Naive thymus-derived CD4-positive, alpha-beta T cell (primary cell): ENCODE results near the gene SERPINA10. TPM values are rescaled to one million over a fixed set of nuclear protein-coding genes. Genes with fewer than 3 reads are reported as not detected.
A peak's percentile ranks its signal among the peaks of the same experiment; 100 is the strongest.
"Not testable (repeated sequence)": the region's sequence is repeated elsewhere in the genome, so short reads cannot be mapped to it uniquely, and the experiment has no call there.

Source experiments
- ATAC-seq: fragments of 150-1000 bp; cut with Tn5 transposase; 2 replicates; pipeline ENCODE4 v1.10.0; 2021; ENCODE audit warnings: mild to moderate bottlenecking, moderate library complexity
- CTCF ChIA-PET: fragments of 350-600 bp; sonication (Branson Sonifier 250); formaldehyde crosslinking; loops from one replicate; lab custom pipeline; 2021; ENCODE audit warnings: antibody characterized with exemption; lab: Charles Lee
- POLR2A ChIA-PET: fragments of 350-600 bp; sonication (Branson Sonifier 250); formaldehyde crosslinking; loops from one replicate; lab custom pipeline; 2021; ENCODE audit warnings: antibody characterized with exemption, inconsistent platforms; lab: Charles Lee
- DNase-seq, 9 donors: peaks; one replicate each; pipeline versions ENCODE4 v3.0.0 to v3.0.0-alpha.2; 2020 to 2022; ENCODE audit warnings: mixed read lengths in 1 of 9
- H3K27ac ChIP-seq: one replicate; pipeline ENCODE4 v1.7.0; 2013; ENCODE audit warnings: mild to moderate bottlenecking, low read depth, low read length, moderate library complexity
- H3K27me3 ChIP-seq, 2 donors: one replicate each; pipeline ENCODE4 v1.7.0; 2013; ENCODE audit warnings: low read length in 2 of 2, mild to moderate bottlenecking in 2 of 2, moderate library complexity in 2 of 2; ENCODE audit not compliant: control insufficient read depth in 2 of 2, insufficient read depth in 2 of 2
- H3K36me3 ChIP-seq, 3 experiments: 1 replicate in 2 of 3; 2 replicates in 1 of 3; pipeline ENCODE4 v1.7.0; 2013; ENCODE audit warnings: low read length in 3 of 3, mild to moderate bottlenecking in 3 of 3, moderate library complexity in 1 of 3; ENCODE audit not compliant: insufficient read depth in 3 of 3, control insufficient read depth in 2 of 3
- H3K4me1 ChIP-seq, 2 donors: one replicate each; pipeline ENCODE4 v1.7.0; 2013; ENCODE audit warnings: low read length in 2 of 2, mild to moderate bottlenecking in 2 of 2, moderate library complexity in 1 of 2; ENCODE audit not compliant: control insufficient read depth in 2 of 2, insufficient read depth in 2 of 2
- H3K4me3 ChIP-seq: 2 replicates; pipeline ENCODE4 v1.7.0; 2013; ENCODE audit warnings: mild to moderate bottlenecking, low read length
- H3K9me3 ChIP-seq, 3 experiments: 1 replicate in 2 of 3; 2 replicates in 1 of 3; pipeline ENCODE4 v1.7.0; 2013; ENCODE audit warnings: low read length in 3 of 3; ENCODE audit not compliant: control insufficient read depth in 2 of 3
- H3K27ac Mint-ChIP-seq, 9 donors: one replicate each; pipeline ENCODE4 v1.8.0; 2020 to 2022; ENCODE audit warnings: mixed read lengths in 9 of 9, mild to moderate bottlenecking in 8 of 9, moderate library complexity in 5 of 9, inconsistent platforms in 2 of 9
- H3K27me3 Mint-ChIP-seq, 5 donors: one replicate each; pipeline ENCODE4 v1.8.0; 2021 to 2022; ENCODE audit warnings: mixed read lengths in 5 of 5, mild to moderate bottlenecking in 1 of 5
- H3K36me3 Mint-ChIP-seq, 5 donors: one replicate each; pipeline ENCODE4 v1.8.0; 2020 to 2022; ENCODE audit warnings: mixed read lengths in 5 of 5, mild to moderate bottlenecking in 3 of 5, inconsistent platforms in 1 of 5
- H3K4me1 Mint-ChIP-seq, 7 donors: one replicate each; pipeline ENCODE4 v1.8.0; 2020 to 2022; ENCODE audit warnings: mixed read lengths in 7 of 7, mild to moderate bottlenecking in 3 of 7, inconsistent platforms in 1 of 7
- H3K4me3 Mint-ChIP-seq, 10 donors: one replicate each; pipeline ENCODE4 v1.8.0; 2020 to 2022; ENCODE audit warnings: mild to moderate bottlenecking in 10 of 10, mixed read lengths in 10 of 10, moderate library complexity in 6 of 10, inconsistent platforms in 2 of 10
- H3K9me3 Mint-ChIP-seq, 11 donors: one replicate each; pipeline ENCODE4 v1.8.0; 2020 to 2022; ENCODE audit warnings: mixed read lengths in 11 of 11, mild to moderate bottlenecking in 4 of 11, inconsistent platforms in 1 of 11, moderate library complexity in 1 of 11
- intact Hi-C, 2 donors: fragments of 100-400 bp; cut with micrococcal nuclease; formaldehyde crosslinking; loops; one replicate each; pipeline ENCODE4 v1.15.1; 2023
- polyA plus RNA-seq, 2 donors: library from polyadenylated mRNA; unstranded; fragments of 300-500 nt; fragmentation: Illumina TruSeq; gene quantifications; one replicate each; pipeline ENCODE4 v1.2.3, GENCODE V29; 2021
- total RNA-seq, 6 experiments: library from RNA in 5 of 6; stranded (reverse) in 5 of 6; gene quantifications; 1 replicate in 5 of 6; 2 replicates in 1 of 6; pipeline ENCODE4 v1.2.3 and lab custom pipeline; 2021 to 2026

Gene SERPINA10
- total and polyA plus RNA-seq, 7 experiments from 2014 or later, result not detected

DNA sequence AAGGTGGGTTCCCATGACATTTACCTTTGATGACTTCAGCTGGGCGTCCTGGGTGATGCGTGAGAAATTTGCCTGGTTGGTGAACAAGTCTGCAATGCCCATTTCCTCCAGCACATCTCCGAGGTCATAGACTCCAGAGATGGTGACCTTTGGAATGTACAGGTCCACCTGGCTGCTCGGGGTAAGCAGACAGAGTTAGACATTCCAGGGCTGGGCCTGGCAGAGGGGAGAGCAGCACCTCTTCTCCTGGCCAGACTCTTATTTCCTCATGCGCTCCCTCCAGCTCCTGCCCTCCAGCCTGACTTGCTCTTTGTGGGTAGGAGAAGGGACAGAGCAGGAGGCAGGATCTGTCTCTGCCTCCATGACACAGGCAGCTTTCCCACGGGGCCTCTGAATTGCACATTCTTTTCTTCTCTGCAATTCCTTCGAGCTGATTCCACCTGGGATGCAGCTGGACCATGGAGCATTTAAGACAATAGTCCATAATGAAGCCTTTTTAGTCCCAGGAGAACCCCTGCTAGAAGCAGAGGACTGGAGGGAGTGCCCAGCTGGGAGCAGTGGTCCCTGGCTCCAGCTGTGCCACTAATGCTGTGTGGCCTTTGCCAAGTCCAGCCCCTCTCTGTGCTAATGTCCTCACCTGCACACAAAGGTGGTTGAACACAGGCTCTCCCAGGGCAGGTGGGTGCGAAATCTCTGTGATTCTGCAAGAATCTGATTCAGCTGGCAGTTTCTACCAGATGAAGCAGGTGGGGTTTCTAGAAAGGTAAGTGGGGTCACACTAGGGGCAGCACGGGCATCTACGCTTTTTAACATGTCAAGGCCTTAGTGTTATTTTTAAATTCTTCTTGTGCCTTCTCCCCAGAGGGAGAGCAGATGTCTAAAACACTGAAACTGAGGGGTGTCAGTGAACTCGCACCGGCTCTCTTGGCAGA, 13.2 kb upstream of the SERPINA10 start:
- H3K27me3 Mint-ChIP-seq, result peaks cover 0 to 48% (median 17%) of the 10 kb centered on the region in 5 donors
- Histone ChIP-seq H3K4me1 (no peaks in the 10 kb centered on the region), H3K4me3 (no peak overlapping the region), H3K27me3 (no peaks in the 10 kb centered on the region), H3K9me3 (no peaks in the 10 kb centered on the region), H3K27ac (no peak overlapping the region), H3K36me3 (no peaks in the 10 kb centered on the region)
- ChIA-PET CTCF (no interaction called here), POLR2A (no interaction called here)
- ATAC-seq, result no peak
- H3K4me3 Mint-ChIP-seq, result no peak overlapping the region
- DNase-seq, result no peak
- intact Hi-C loops, result no loop called here
- H3K4me1 Mint-ChIP-seq, result peaks cover 0 to 2% (median 0%) of the 10 kb centered on the region in 7 donors
- H3K9me3 Mint-ChIP-seq, result peaks cover 3 to 32% (median 16%) of the 10 kb centered on the region in 11 donors
- H3K27ac Mint-ChIP-seq, result no peak overlapping the region
- H3K36me3 Mint-ChIP-seq, result peaks cover 0 to 14% (median 0%) of the 10 kb centered on the region in 5 donors

DNA sequence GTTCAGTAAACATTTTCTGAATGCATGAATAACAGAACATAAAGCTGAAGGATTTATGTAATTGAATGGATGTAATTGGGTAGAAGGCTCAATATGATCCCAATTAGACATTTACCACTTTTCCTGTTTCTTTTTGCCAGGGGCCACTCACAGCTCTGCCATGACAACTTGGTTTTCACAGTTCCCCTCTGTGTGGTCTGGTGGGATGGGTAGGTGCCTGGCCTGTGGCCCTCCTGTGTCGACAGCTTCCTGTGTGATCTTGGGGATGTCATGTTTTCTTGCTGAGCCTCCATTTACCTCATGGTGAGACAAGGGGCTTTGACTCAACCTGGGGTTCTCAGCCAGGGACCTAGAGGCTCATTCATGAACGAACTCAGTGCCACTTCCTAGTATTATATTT, 12.6 kb upstream of the SERPINA10 start:
- H3K9me3 ChIP-seq, result no peaks in the 10 kb centered on the region
- Mint-ChIP-seq H3K4me1 (peaks cover 0 to 2% (median 0%) of the 10 kb centered on the region in 7 donors), H3K36me3 (peaks cover 0 to 14% (median 0%) of the 10 kb centered on the region in 5 donors), H3K9me3 (peaks cover 3 to 32% (median 16%) of the 10 kb centered on the region in 11 donors), H3K27me3 (peaks cover 0 to 45% (median 17%) of the 10 kb centered on the region in 5 donors), H3K27ac (no peak overlapping the region), H3K4me3 (no peak overlapping the region)
- intact Hi-C loops, result no loop called here
- ChIA-PET CTCF (no interaction called here), POLR2A (no interaction called here)
- H3K4me1 ChIP-seq, result no peaks in the 10 kb centered on the region
- H3K36me3 ChIP-seq, result no peaks in the 10 kb centered on the region
- H3K27ac ChIP-seq, result no peak overlapping the region
- no peaks in the 10 kb centered on the region for H3K27me3 ChIP-seq
- peak; percentile 18 for ATAC-seq
- H3K4me3 ChIP-seq, result no peak overlapping the region
- DNase-seq, result no peak

- intact Hi-C loops, result no loop called here
- DNase-seq (no peak), ATAC-seq (no peak)
- ChIA-PET POLR2A (no interaction called here), CTCF (no interaction called here)
- Histone ChIP-seq H3K4me3 (no peak overlapping the region), H3K4me1 (no peaks in the 10 kb centered on the region), H3K9me3 (no peaks in the 10 kb centered on the region), H3K36me3 (no peaks in the 10 kb centered on the region), H3K27me3 (no peaks in the 10 kb centered on the region), H3K27ac (no peak overlapping the region)
- peaks cover 3 to 31% (median 16%) of the 10 kb centered on the region in 11 donors for H3K9me3 Mint-ChIP-seq
- H3K36me3 Mint-ChIP-seq, result peaks cover 0 to 14% (median 0%) of the 10 kb centered on the region in 5 donors
- peaks cover 0 to 2% (median 0%) of the 10 kb centered on the region in 7 donors for H3K4me1 Mint-ChIP-seq
- H3K27ac Mint-ChIP-seq, result no peak overlapping the region
- peaks cover 0 to 37% (median 18%) of the 10 kb centered on the region in 5 donors for H3K27me3 Mint-ChIP-seq
- no peak overlapping the region for H3K4me3 Mint-ChIP-seq
These were observed 11.2 kb upstream of the SERPINA10 start for GRCh38 chr14:94304243-94304642.

GRCh38 chr14:94303111-94303510, 10.0 kb upstream of the SERPINA10 start:
- Mint-ChIP-seq H3K4me1 (no peaks in the 10 kb centered on the region), H3K27me3 (peaks cover 0 to 36% (median 8%) of the 10 kb centered on the region in 5 donors), H3K27ac (no peak overlapping the region), H3K9me3 (peaks cover 0 to 24% (median 11%) of the 10 kb centered on the region in 11 donors), H3K36me3 (peaks cover 0 to 8% (median 0%) of the 10 kb centered on the region in 5 donors), H3K4me3 (no peak overlapping the region)
- H3K4me3 ChIP-seq, result no peak overlapping the region
- DNase-seq (no peak), ATAC-seq (no peak)
- no peaks in the 10 kb centered on the region for H3K4me1 ChIP-seq
- CTCF ChIA-PET, result no interaction called here
- H3K27me3 ChIP-seq, result no peaks in the 10 kb centered on the region
- no peak overlapping the region for H3K27ac ChIP-seq
- H3K36me3 ChIP-seq, result no peaks in the 10 kb centered on the region
- H3K9me3 ChIP-seq, result no peaks in the 10 kb centered on the region
- POLR2A ChIA-PET, result no interaction called here
- intact Hi-C loops, result no loop called here

GRCh38 chr14:94298130-94298529, 5.1 kb upstream of the SERPINA10 start:
- peaks cover 0 to 34% (median 21%) of the 10 kb centered on the region in 5 donors for H3K27me3 Mint-ChIP-seq
- H3K9me3 Mint-ChIP-seq, result peaks cover 0 to 10% (median 0%) of the 10 kb centered on the region in 11 donors
- H3K27ac ChIP-seq, result no peak overlapping the region
- H3K9me3 ChIP-seq, result no peaks in the 10 kb centered on the region
- DNase-seq (no peak), ATAC-seq (no peak)
- ChIA-PET CTCF (no interaction called here), POLR2A (no interaction called here)
- intact Hi-C loops, result no loop called here
- no peaks in the 10 kb centered on the region for H3K4me1 Mint-ChIP-seq
- no peak overlapping the region for H3K4me3 ChIP-seq
- no peaks in the 10 kb centered on the region for H3K4me1 ChIP-seq
- no peaks in the 10 kb centered on the region for H3K36me3 ChIP-seq
- no peaks in the 10 kb centered on the region for H3K27me3 ChIP-seq
- no peak overlapping the region for H3K27ac Mint-ChIP-seq
- no peaks in the 10 kb centered on the region for H3K36me3 Mint-ChIP-seq
- H3K4me3 Mint-ChIP-seq, result no peak overlapping the region

GRCh38 chr14:94296181-94296545, 3.1 kb upstream of the SERPINA10 start:
- POLR2A ChIA-PET, intact Hi-C loops, H3K4me1 ChIP-seq, H3K27me3 ChIP-seq, H3K9me3 Mint-ChIP-seq, CTCF ChIA-PET, H3K4me3 Mint-ChIP-seq, H3K4me3 ChIP-seq, H3K4me1 Mint-ChIP-seq, ATAC-seq, H3K36me3 Mint-ChIP-seq, DNase-seq, H3K27ac Mint-ChIP-seq, H3K36me3 ChIP-seq, H3K9me3 ChIP-seq, H3K27ac ChIP-seq: not testable (repeated sequence)
- peaks cover 0 to 38% (median 21%) of the 10 kb centered on the region in 5 donors for H3K27me3 Mint-ChIP-seq
